K562 (cell line): ENCODE results near the gene SOS1. TPM values are rescaled to one million over a fixed set of nuclear protein-coding genes. Genes with fewer than 3 reads are reported as not detected.

ENCODE experiments used
- ATAC-seq: fragments of 200-7000 bp; cut with Tn5 transposase; 3 replicates; pipeline ENCODE4 v1.9.1; 2020; ENCODE audit warnings: moderate library complexity
- BruUV-seq: library from RNA; stranded (reverse); fragments of 400-500 nt; replicated peaks from 2 replicates; lab custom pipeline; 2021; lab: Mats Ljungman, UMichigan
- CTCF ChIA-PET: fragments of 300-600 bp; formaldehyde crosslinking; extraction: SDS; loops from one replicate; lab custom pipeline; 2021; ENCODE audit warnings: low intra/inter-chr PET ratio; lab: Yijun Ruan, JAX
- POLR2A ChIA-PET: fragments of 300-600, 350-650 bp; sonication (Branson Sonifier 250); formaldehyde crosslinking; extraction: SDS; loops from one replicate; lab custom pipeline; 2021; ENCODE audit warnings: antibody characterized with exemption, inconsistent platforms; lab: Yijun Ruan, JAX
- DNase-seq, 4 experiments: peaks; one replicate each; pipeline versions ENCODE4 v3.0.0 to v3.0.0-alpha.2; 2011 to 2018; ENCODE audit warnings: low spot score in 3 of 4, mixed read lengths in 3 of 4; ENCODE audit errors: extremely low read depth in 1 of 4
- FAIRE-seq: peaks from 2 replicates; lab custom pipeline; 2011; peaks lifted over from hg19 to GRCh38; lab: Jason Lieb, UNC
- H2AFZ ChIP-seq: 2 replicates; pipeline ENCODE4 v1.6.0; 2011; ENCODE audit warnings: low read depth, low read length, control low read depth, inconsistent platforms
- H3K27ac ChIP-seq: fragments of 200-600 bp; 3 replicates; pipeline ENCODE4 v1.8.0; 2011; ENCODE audit warnings: low read depth, mild to moderate bottlenecking, control low read depth, inconsistent platforms, low read length, moderate library complexity, mixed read lengths; ENCODE audit errors: extremely low read depth
- H3K27me3 ChIP-seq, 2 experiments: fragments of 300-600 bp in 1 of 2; 2 replicates in 1 of 2; 3 replicates in 1 of 2; pipeline versions ENCODE4 v1.6.0 to v1.8.0; 2011; ENCODE audit warnings: inconsistent platforms in 2 of 2, low read length in 2 of 2, mild to moderate bottlenecking in 1 of 2, mixed read lengths in 1 of 2, moderate library complexity in 1 of 2; ENCODE audit not compliant: control insufficient read depth in 2 of 2, insufficient read depth in 2 of 2
- H3K36me3 ChIP-seq: fragments of 300-600 bp; 3 replicates; pipeline ENCODE4 v1.8.0; 2011; ENCODE audit warnings: mild to moderate bottlenecking, low read length, inconsistent platforms; ENCODE audit not compliant: control insufficient read depth, insufficient read depth
- H3K4me1 ChIP-seq, 2 experiments: fragments of 200-600 bp in 1 of 2; replicated peaks in 1 of 2; 2 replicates in 1 of 2; 3 replicates in 1 of 2; pipeline versions ENCODE4 v1.5.1 to v1.8.0; 2011; ENCODE audit warnings: inconsistent platforms in 2 of 2, low read length in 2 of 2, mild to moderate bottlenecking in 1 of 2, mixed read lengths in 1 of 2, moderate library complexity in 1 of 2; ENCODE audit not compliant: control insufficient read depth in 2 of 2, insufficient read depth in 2 of 2
- H3K4me2 ChIP-seq: 2 replicates; pipeline ENCODE4 v1.6.1; 2011; ENCODE audit warnings: low read length, control low read depth, inconsistent platforms, mixed read lengths; ENCODE audit not compliant: insufficient read depth
- H3K4me3 ChIP-seq: fragments of 200-600 bp; sonication (generic), shearing (Covaris generic); 2 replicates; pipeline ENCODE4 v1.5.1; 2016; ENCODE audit warnings: control low read depth, inconsistent platforms
- H3K79me2 ChIP-seq: fragments of 200-600 bp; 3 replicates; pipeline ENCODE4 v1.8.0; 2011; ENCODE audit warnings: low read length, inconsistent platforms; ENCODE audit not compliant: control insufficient read depth, insufficient read depth
- H3K9ac ChIP-seq, 2 experiments: 2 replicates each; pipeline versions ENCODE4 v1.6.0 to v1.6.1; 2011; ENCODE audit warnings: low read depth in 2 of 2, low read length in 2 of 2, control low read depth in 1 of 2, inconsistent platforms in 1 of 2, mild to moderate bottlenecking in 1 of 2, mixed read lengths in 1 of 2; ENCODE audit not compliant: insufficient read depth in 1 of 2
- H3K9me1 ChIP-seq: one replicate; pipeline ENCODE4 v1.6.0; 2011; ENCODE audit warnings: inconsistent platforms, mild to moderate bottlenecking, low read length, moderate library complexity; ENCODE audit not compliant: control insufficient read depth, insufficient read depth
- H3K9me3 ChIP-seq: replicated peaks from 2 replicates; pipeline ENCODE4 v1.5.1; 2011; ENCODE audit warnings: low read depth, low read length, inconsistent platforms; ENCODE audit not compliant: control insufficient read depth, insufficient read depth
- H4K20me1 ChIP-seq: replicated peaks from 2 replicates; pipeline ENCODE4 v1.6.1; 2011; ENCODE audit warnings: low read length, inconsistent platforms, mixed read lengths; ENCODE audit not compliant: control insufficient read depth, insufficient read depth
- CHD7 ChIP-seq: fragments of 200-600 bp; sonication (generic); IDR thresholded peaks from one replicate; pipeline ENCODE4 v1.6.1; 2012; ENCODE audit warnings: mild to moderate bottlenecking, low read depth, low read length, inconsistent platforms
- FUS ChIP-seq: fragments of 200-400 bp; formaldehyde crosslinking; optimal IDR thresholded peaks from 2 replicates; pipeline ENCODE3; 2017; ENCODE audit warnings: low read depth, low read length
- MED1 ChIP-seq: sonication (generic); formaldehyde crosslinking; IDR thresholded peaks from 2 replicates; pipeline ENCODE4 v1.8.1; 2023; ENCODE audit warnings: missing genetic modification reagents, borderline replicate concordance
- PTRF ChIP-seq: fragments of 450-650 bp; IDR thresholded peaks from 2 replicates; pipeline ENCODE4 v1.6.1; 2016; ENCODE audit warnings: mild to moderate bottlenecking, missing genetic modification characterization, missing compliant biosample characterization
- SMAD4 ChIP-seq: fragments of 250-450 bp; sonication (Bioruptor Pico); conservative IDR thresholded peaks from 2 replicates; pipeline ENCODE4 v1.8.0; 2021; ENCODE audit warnings: inconsistent platforms, mild to moderate bottlenecking, moderate library complexity
- TFAP4 ChIP-seq: sonication (generic); formaldehyde crosslinking; IDR thresholded peaks from 2 replicates; pipeline ENCODE4 v1.8.0; 2022; ENCODE audit warnings: missing genetic modification reagents, mild to moderate bottlenecking, moderate library complexity, borderline replicate concordance
- ZEB2 ChIP-seq: fragments of 450-650 bp; IDR thresholded peaks from 2 replicates; pipeline ENCODE4 v1.6.1; 2016
- ZNF274 ChIP-seq: IDR thresholded peaks from 2 replicates; pipeline ENCODE4 v1.6.1; 2011; ENCODE audit warnings: low read depth, mild to moderate bottlenecking, low read length, moderate library complexity, borderline replicate concordance
- ZNF561 ChIP-seq: fragments of 450-650 bp; formaldehyde crosslinking; conservative IDR thresholded peaks from 2 replicates; pipeline ENCODE4 v1.4.0; 2020; ENCODE audit warnings: mild to moderate bottlenecking, moderate library complexity
- in situ Hi-C: fragments of 300-500 bp; cut with MboI; formaldehyde crosslinking; loops from 4 replicates; pipeline ENCODE4 v1.15.0; 2018; ENCODE audit warnings: inconsistent platforms, mixed read lengths
- intact Hi-C: fragments of 100-400 bp; cut with micrococcal nuclease; formaldehyde crosslinking; loops from 2 replicates; pipeline ENCODE4 v1.14.2; 2022
- polyA plus RNA-seq, 8 experiments: library from polyadenylated mRNA; depleted of rRNA in 4 of 8; stranded (reverse) in 5 of 8; unstranded in 3 of 8; fragments of >200 nt; fragmentation: Nextera tagmentation in 2 of 8; fragmentation: Illumina TruSeq in 1 of 8; extraction: Ambion mirVana in 2 of 8; extraction: Trizol in 1 of 8; gene quantifications; 2 replicates each; pipeline versions ENCODE4 v1.2.1 to v1.2.3, GENCODE V29; 2011 to 2014; ENCODE audit warnings: inconsistent platforms in 1 of 8, missing spikeins in 1 of 8
- total RNA-seq, 7 experiments: library from RNA; depleted of rRNA in 6 of 7; stranded (reverse); fragments of >200 nt in 6 of 7; fragmentation: Illumina TruSeq in 2 of 7; extraction: Trizol in 2 of 7; gene quantifications; 2 replicates each; pipeline versions ENCODE4 v1.2.1 to v1.2.3, GENCODE V29; 2011 to 2021; ENCODE audit warnings: low replicate concordance in 1 of 7
- TF ChIP-seq, protein P1 (sequence below), 2 experiments: fragments of 450-650 bp; conservative IDR thresholded peaks; 2 replicates each; pipeline ENCODE4 v1.6.1; 2017; ENCODE audit warnings: mild to moderate bottlenecking in 2 of 2, moderate library complexity in 2 of 2

SOS1 gene
- total and polyA plus RNA-seq, 9 of the 15 experiments (the other 6 are each of a cell fraction or from before 2014, with no cell fraction given) = 2.5 to 27.1 (median 16.3) TPM

DNA sequence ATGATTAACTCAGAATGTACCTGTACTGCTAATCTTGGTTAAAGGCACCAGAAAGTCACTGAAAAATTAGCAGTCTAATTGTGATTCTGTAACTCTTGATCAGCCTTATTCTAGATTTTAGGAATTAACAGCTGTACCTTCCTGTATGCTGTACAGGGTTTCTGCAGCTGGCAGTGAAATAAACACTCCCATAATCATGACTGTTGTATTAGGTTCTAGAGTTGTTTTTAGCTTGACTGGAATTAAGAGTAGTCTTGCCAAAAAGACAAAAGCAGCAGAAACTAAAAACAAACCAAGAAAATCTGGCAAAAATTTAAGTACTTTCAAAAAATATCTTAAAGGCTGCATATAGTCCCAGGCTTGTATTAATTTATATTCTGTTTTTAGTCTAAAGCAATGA lies 103.5 kb downstream of the SOS1 start:
- intact Hi-C loops (no loop called here), in situ Hi-C loops (no loop called here)
- Histone ChIP-seq H3K27me3 (no peaks in the 10 kb centered on the region), H3K36me3 (peaks cover 26% of the 10 kb centered on the region), H3K79me2 (no peaks in the 10 kb centered on the region), H3K9me3 (no peaks in the 10 kb centered on the region), H3K4me3 (no peak overlapping the region), H3K4me1 (no peaks in the 10 kb centered on the region), H4K20me1 (no peaks in the 10 kb centered on the region), H3K27ac (no peak overlapping the region), H3K9ac (no peak overlapping the region), H3K9me1 (no peaks in the 10 kb centered on the region), H3K4me2 (no peak overlapping the region), H2AFZ (no peak overlapping the region)
- ChIA-PET CTCF (no interaction called here), POLR2A (interaction anchor here (0.9 kb wide), 1 partner anchor 10 kb away, joined by 3 read pairs; no protein-coding TSS in a partner anchor)
- FAIRE-seq (no peak), DNase-seq (no peak), ATAC-seq (no peak)
- TF ChIP-seq CHD7 (no peak), PTRF (tag) (no peak), TFAP4 (CRISPR knock-in tag) (no peak), MED1 (CRISPR knock-in tag) (no peak), ZEB2 (no peak), SMAD4 (CRISPR knock-in tag) (no peak), ZNF561 (CRISPR knock-in tag) (no peak), FUS (no peak), ZNF274 (no peak)
- TF ChIP-seq, protein P1, sequence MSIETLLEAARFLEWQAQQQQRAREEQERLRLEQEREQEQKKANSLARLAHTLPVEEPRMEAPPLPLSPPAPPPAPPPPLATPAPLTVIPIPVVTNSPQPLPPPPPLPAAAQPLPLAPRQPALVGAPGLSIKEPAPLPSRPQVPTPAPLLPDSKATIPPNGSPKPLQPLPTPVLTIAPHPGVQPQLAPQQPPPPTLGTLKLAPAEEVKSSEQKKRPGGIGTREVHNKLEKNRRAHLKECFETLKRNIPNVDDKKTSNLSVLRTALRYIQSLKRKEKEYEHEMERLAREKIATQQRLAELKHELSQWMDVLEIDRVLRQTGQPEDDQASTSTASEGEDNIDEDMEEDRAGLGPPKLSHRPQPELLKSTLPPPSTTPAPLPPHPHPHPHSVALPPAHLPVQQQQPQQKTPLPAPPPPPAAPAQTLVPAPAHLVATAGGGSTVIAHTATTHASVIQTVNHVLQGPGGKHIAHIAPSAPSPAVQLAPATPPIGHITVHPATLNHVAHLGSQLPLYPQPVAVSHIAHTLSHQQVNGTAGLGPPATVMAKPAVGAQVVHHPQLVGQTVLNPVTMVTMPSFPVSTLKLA (conservative IDR thresholded peaks at IDR 0.05) = no peak
- no TSS peak for BruUV-seq
